DND-41 (cell line): ENCODE measurements around the gene LGALSL.

ENCODE experiments used
- ATAC-seq: fragments of 200-7000 bp; cut with Tn5 transposase; 3 replicates; pipeline ENCODE4 v1.9.1; 2021; ENCODE audit warnings: low read depth; ENCODE audit not compliant: insufficient read depth
- DNase-seq: peaks from one replicate; pipeline ENCODE4 v3.0.0-alpha.2; 2020
- H2AFZ ChIP-seq: 2 replicates; pipeline ENCODE4 v1.6.0; 2012; ENCODE audit warnings: low read depth, low read length
- H3K27ac ChIP-seq: 2 replicates; pipeline ENCODE4 v1.5.1; 2012; ENCODE audit warnings: low read length, inconsistent platforms
- H3K27me3 ChIP-seq: fragments of 200-600 bp; sonication (generic); 2 replicates; pipeline ENCODE4 v1.6.0; 2012; ENCODE audit warnings: low read length, mild to moderate bottlenecking, inconsistent platforms; ENCODE audit not compliant: insufficient read depth, poor library complexity
- H3K36me3 ChIP-seq: 2 replicates; pipeline ENCODE4 v1.5.1; 2012; ENCODE audit warnings: low read length, inconsistent platforms; ENCODE audit not compliant: insufficient read depth
- H3K4me1 ChIP-seq: 2 replicates; pipeline ENCODE4 v1.5.1; 2012; ENCODE audit warnings: mild to moderate bottlenecking, low read length; ENCODE audit not compliant: insufficient read depth
- H3K4me2 ChIP-seq: 2 replicates; pipeline ENCODE4 v1.6.0; 2012; ENCODE audit warnings: mild to moderate bottlenecking, moderate library complexity, low read length, inconsistent platforms; ENCODE audit not compliant: insufficient read depth
- H3K4me3 ChIP-seq, 2 experiments: fragments of 200-600 bp in 1 of 2; shearing (Covaris generic) in 1 of 2; 2 replicates each; pipeline ENCODE4 v1.5.1; 2012 to 2016; ENCODE audit warnings: inconsistent platforms in 2 of 2, low read length in 2 of 2, mild to moderate bottlenecking in 2 of 2, low read depth in 1 of 2, moderate library complexity in 1 of 2
- H3K79me2 ChIP-seq: 2 replicates; pipeline ENCODE4 v1.6.0; 2012; ENCODE audit warnings: low read length, inconsistent platforms; ENCODE audit not compliant: insufficient read depth
- H3K9ac ChIP-seq: 2 replicates; pipeline ENCODE4 v1.6.0; 2012; ENCODE audit warnings: low read depth, mild to moderate bottlenecking, inconsistent platforms, low read length, moderate library complexity
- H3K9me3 ChIP-seq: 2 replicates; pipeline ENCODE4 v1.5.1; 2012; ENCODE audit warnings: low read length, moderate library complexity, mild to moderate bottlenecking, inconsistent platforms; ENCODE audit not compliant: insufficient read depth, severe bottlenecking
- H4K20me1 ChIP-seq: 2 replicates; pipeline ENCODE4 v1.6.0; 2012; ENCODE audit warnings: low read length; ENCODE audit not compliant: insufficient read depth
- EZH2 ChIP-seq: IDR thresholded peaks from 3 replicates; pipeline ENCODE4 v1.6.1; 2012; ENCODE audit warnings: borderline replicate concordance, low read depth, mild to moderate bottlenecking, moderate library complexity, low read length, inconsistent platforms; ENCODE audit not compliant: severe bottlenecking
- TF ChIP-seq, protein P1 (sequence below): IDR thresholded peaks from 2 replicates; pipeline ENCODE4 v1.5.1; 2012; ENCODE audit warnings: borderline replicate concordance, low read length, moderate library complexity, mild to moderate bottlenecking; ENCODE audit not compliant: poor library complexity, severe bottlenecking; ENCODE audit errors: extremely low read depth

Gene LGALSL

GRCh38 chr2:64463781-64464180 is 9.8 kb downstream of the LGALSL start:
- Histone ChIP-seq H3K27me3 (peaks cover 22% of the 10 kb centered on the region), H3K4me2 (no peak overlapping the region), H3K79me2 (no peaks in the 10 kb centered on the region), H2AFZ (no peak overlapping the region), H4K20me1 (no peaks in the 10 kb centered on the region), H3K27ac (no peak overlapping the region), H3K9me3 (no peaks in the 10 kb centered on the region), H3K4me1 (no peaks in the 10 kb centered on the region), H3K36me3 (no peaks in the 10 kb centered on the region), H3K4me3 (no peak overlapping the region), H3K9ac (no peak overlapping the region)
- no peak for DNase-seq
- ATAC-seq = no peak
- TF ChIP-seq, protein P1, sequence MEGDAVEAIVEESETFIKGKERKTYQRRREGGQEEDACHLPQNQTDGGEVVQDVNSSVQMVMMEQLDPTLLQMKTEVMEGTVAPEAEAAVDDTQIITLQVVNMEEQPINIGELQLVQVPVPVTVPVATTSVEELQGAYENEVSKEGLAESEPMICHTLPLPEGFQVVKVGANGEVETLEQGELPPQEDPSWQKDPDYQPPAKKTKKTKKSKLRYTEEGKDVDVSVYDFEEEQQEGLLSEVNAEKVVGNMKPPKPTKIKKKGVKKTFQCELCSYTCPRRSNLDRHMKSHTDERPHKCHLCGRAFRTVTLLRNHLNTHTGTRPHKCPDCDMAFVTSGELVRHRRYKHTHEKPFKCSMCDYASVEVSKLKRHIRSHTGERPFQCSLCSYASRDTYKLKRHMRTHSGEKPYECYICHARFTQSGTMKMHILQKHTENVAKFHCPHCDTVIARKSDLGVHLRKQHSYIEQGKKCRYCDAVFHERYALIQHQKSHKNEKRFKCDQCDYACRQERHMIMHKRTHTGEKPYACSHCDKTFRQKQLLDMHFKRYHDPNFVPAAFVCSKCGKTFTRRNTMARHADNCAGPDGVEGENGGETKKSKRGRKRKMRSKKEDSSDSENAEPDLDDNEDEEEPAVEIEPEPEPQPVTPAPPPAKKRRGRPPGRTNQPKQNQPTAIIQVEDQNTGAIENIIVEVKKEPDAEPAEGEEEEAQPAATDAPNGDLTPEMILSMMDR = no peak
- TF ChIP-seq EZH2 = no peak

DNA sequence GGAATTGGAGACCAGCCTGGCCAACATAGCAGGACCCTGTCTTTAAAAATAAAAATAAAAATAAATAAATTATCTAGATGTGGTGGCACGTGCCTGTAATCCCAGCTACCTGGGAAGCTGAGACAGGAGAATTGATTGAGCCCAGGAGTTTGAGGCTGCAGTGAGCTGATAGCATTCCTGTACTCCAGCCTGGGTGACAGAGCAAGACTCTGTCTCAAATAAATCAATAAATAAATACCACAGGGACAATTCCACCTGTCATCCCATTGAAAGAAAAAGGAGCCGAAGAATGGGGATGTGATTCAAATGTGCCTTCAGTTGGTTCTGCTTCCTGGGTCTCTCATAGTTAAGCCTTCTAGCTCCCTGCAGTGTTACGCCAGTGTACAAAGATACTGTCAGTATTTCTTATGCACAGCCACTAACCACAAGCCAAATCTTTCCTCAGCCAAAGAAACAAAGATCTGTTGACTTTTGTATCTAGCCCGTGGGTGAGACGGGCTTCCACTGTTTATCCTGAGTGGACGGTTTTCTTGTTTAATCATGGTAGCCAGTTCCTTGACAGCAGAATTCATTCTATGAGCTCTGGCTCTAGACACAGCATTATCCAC is 12.6 kb downstream of the LGALSL start:
- Histone ChIP-seq H3K4me2 (no peak overlapping the region), H3K27me3 (peaks cover 10% of the 10 kb centered on the region), H3K9me3 (no peaks in the 10 kb centered on the region), H3K36me3 (no peaks in the 10 kb centered on the region), H3K79me2 (no peaks in the 10 kb centered on the region), H3K27ac (no peak overlapping the region), H3K9ac (no peak overlapping the region), H3K4me1 (no peaks in the 10 kb centered on the region), H4K20me1 (no peaks in the 10 kb centered on the region), H2AFZ (no peak overlapping the region), H3K4me3 (no peak overlapping the region)
- DNase-seq (no peak), ATAC-seq (no peak)
- TF ChIP-seq EZH2 = no peak
- TF ChIP-seq, protein P1 = no peak

DNA sequence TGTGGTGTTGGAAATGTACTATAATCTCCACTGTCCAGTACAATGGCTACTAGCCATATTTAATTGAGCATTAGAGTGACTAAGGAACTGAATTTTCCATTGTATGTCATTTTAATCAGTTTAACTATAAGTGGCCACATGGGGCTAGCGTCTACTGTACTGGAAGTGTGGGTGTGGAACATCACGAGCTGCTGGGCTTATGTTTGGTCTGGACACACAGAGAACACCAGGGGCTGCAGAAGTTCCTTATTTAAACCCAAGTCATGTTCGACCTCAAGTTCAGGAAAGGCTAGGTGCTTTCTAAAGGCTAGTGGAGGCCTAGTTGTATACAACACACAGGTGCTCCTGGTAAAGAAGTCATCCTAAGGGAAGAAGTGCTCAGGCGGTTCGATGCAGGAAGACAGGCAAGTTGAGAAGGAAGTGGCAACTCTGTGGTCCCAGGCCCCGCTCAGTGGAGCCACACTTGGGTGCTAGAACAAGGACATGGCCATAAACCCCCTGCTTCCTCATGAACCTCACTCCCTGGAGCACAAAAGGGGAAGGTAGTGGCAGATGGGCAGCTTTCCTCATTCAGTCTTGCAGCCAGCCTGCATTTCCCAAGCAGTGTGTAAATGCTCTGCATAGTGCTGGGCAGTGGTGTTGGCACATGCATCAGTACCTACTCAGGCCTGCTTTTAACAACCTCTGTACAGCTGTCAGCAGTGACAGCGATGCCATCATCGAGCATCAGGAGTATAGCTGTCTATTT is 13.3 kb downstream of the LGALSL start:
- Histone ChIP-seq H3K27ac (no peak overlapping the region), H3K4me1 (no peaks in the 10 kb centered on the region), H3K27me3 (peaks cover 10% of the 10 kb centered on the region), H4K20me1 (no peaks in the 10 kb centered on the region), H3K36me3 (no peaks in the 10 kb centered on the region), H3K9ac (no peak overlapping the region), H3K4me2 (no peak overlapping the region), H3K4me3 (no peak overlapping the region), H3K9me3 (no peaks in the 10 kb centered on the region), H2AFZ (no peak overlapping the region), H3K79me2 (no peaks in the 10 kb centered on the region)
- TF ChIP-seq, protein P1 = no peak
- TF ChIP-seq EZH2 = no peak
- no peak for ATAC-seq
- no peak for DNase-seq

- peaks cover 9% of the 10 kb centered on the region for H3K27me3 ChIP-seq
- no peak overlapping the region for H3K27ac ChIP-seq
- H3K4me3 ChIP-seq = no peak overlapping the region
- no peaks in the 10 kb centered on the region for H3K36me3 ChIP-seq
- H2AFZ ChIP-seq = no peak overlapping the region
- H3K4me1 ChIP-seq = no peaks in the 10 kb centered on the region
- H4K20me1 ChIP-seq = no peaks in the 10 kb centered on the region
- H3K79me2 ChIP-seq = no peaks in the 10 kb centered on the region
- TF ChIP-seq, protein P1 = no peak
- TF ChIP-seq EZH2 = no peak
- no peaks in the 10 kb centered on the region for H3K9me3 ChIP-seq
- no peak overlapping the region for H3K9ac ChIP-seq
- ATAC-seq = no peak
- no peak overlapping the region for H3K4me2 ChIP-seq
- no peak for DNase-seq
Observed at GRCh38 chr2:64469261-64469660, 15.3 kb downstream of the LGALSL start.
